ENCODE data around the gene LCN10.
"Not testable (repeated sequence)": the region's sequence is repeated elsewhere in the genome, so short reads cannot be mapped to it uniquely, and the experiment has no call there.

LCN10 gene

GRCh38 chr9:136760834-136761544 is 18.2 kb upstream of the LCN10 start:
- H3K9me3 ChIP-seq (ENCODE audit: severe bottlenecking); H3K27ac ChIP-seq; H3K4me3 ChIP-seq (ENCODE audit: low read depth, low read length); H3K36me3 ChIP-seq; H3K27me3 ChIP-seq (ENCODE audit: insufficient read depth, low read depth, severe bottlenecking): not testable (repeated sequence)
- DNase-seq, result peak; percentile 90
- TF ChIP-seq CTCF (IDR thresholded peaks at IDR 0.05; ENCODE audit: low read depth, low read length), result peak; percentile 86

GRCh38 chr9:136760424-136760823 is 17.7 kb upstream of the LCN10 start:
- Histone ChIP-seq H3K27ac (no peak overlapping the region), H3K36me3 (no peaks in the 10 kb centered on the region), H3K27me3 (ENCODE audit: insufficient read depth, low read depth, severe bottlenecking) (no peaks in the 10 kb centered on the region), H3K9me3 (ENCODE audit: severe bottlenecking) (peaks cover 5% of the 10 kb centered on the region), H3K4me3 (ENCODE audit: low read depth, low read length) (no peak overlapping the region)
- no peak for DNase-seq
- no peak for TF ChIP-seq CTCF (IDR thresholded peaks at IDR 0.05; ENCODE audit: low read depth, low read length)

- Histone ChIP-seq H3K4me3 (ENCODE audit: low read depth, low read length) (no peak overlapping the region), H3K36me3 (no peaks in the 10 kb centered on the region), H3K9me3 (ENCODE audit: severe bottlenecking) (peaks cover 5% of the 10 kb centered on the region), H3K27ac (no peak overlapping the region), H3K27me3 (ENCODE audit: insufficient read depth, low read depth, severe bottlenecking) (no peaks in the 10 kb centered on the region)
- DNase-seq, result no peak
- TF ChIP-seq CTCF (IDR thresholded peaks at IDR 0.05; ENCODE audit: low read depth, low read length), result no peak
These were observed 16.9 kb upstream of the LCN10 start for GRCh38 chr9:136759436-136760325.

- no peaks in the 10 kb centered on the region for H3K27me3 ChIP-seq (ENCODE audit: insufficient read depth, low read depth, severe bottlenecking)
- no peak for DNase-seq
- TF ChIP-seq CTCF (IDR thresholded peaks at IDR 0.05; ENCODE audit: low read depth, low read length), result no peak
- no peaks in the 10 kb centered on the region for H3K36me3 ChIP-seq
- H3K4me3 ChIP-seq (ENCODE audit: low read depth, low read length), result no peak overlapping the region
- peaks cover 5% of the 10 kb centered on the region for H3K9me3 ChIP-seq (ENCODE audit: severe bottlenecking)
- H3K27ac ChIP-seq, result no peak overlapping the region
These were observed 16.3 kb upstream of the LCN10 start for GRCh38 chr9:136759001-136759400.

- H3K27ac ChIP-seq, result no peak overlapping the region
- DNase-seq, result no peak
- TF ChIP-seq CTCF (IDR thresholded peaks at IDR 0.05; ENCODE audit: low read depth, low read length), result no peak
- peaks cover 5% of the 10 kb centered on the region for H3K9me3 ChIP-seq (ENCODE audit: severe bottlenecking)
- no peak overlapping the region for H3K4me3 ChIP-seq (ENCODE audit: low read depth, low read length)
- no peaks in the 10 kb centered on the region for H3K36me3 ChIP-seq
- H3K27me3 ChIP-seq (ENCODE audit: insufficient read depth, low read depth, severe bottlenecking), result no peaks in the 10 kb centered on the region
These were observed 15.0 kb upstream of the LCN10 start for GRCh38 chr9:136757751-136758140.
